Myocyte (in vitro differentiated cells): ENCODE data around the gene RNF208. TPM values are rescaled to one million over a fixed set of nuclear protein-coding genes. Genes with fewer than 3 reads are reported as not detected.

Source experiments
- DNase-seq: peaks from one replicate; pipeline ENCODE4 v3.0.0-alpha.2; 2012; ENCODE audit warnings: low read depth
- total RNA-seq: library from RNA; depleted of rRNA; stranded (reverse); fragments of >200 nt; gene quantifications from 2 replicates; pipeline ENCODE4 v1.2.3, GENCODE V29; 2014

The RNF208 gene
- total RNA-seq, 1 donor from 2014 or later = 0.21 TPM

DNA sequence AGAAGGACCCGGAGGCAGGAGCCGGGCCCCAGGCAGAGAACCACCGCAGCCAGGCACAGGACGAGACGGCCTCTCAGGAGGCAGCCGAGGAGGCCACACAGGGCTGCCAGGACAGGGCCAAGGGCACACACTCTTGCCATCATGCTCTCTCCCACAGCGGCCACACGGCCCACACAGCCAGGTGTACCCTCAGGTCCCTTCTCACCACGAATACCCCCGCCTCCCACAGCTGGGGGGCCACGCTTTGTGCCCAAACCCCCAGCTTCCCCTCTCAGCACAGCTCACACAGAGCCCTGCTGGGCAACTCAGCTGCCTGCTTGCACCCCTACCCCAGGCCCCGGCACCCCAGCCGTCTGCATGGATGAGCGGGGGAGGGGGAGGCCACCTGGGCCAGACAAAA, 28.3 kb downstream of the RNF208 start:
- no peak for DNase-seq

DNA sequence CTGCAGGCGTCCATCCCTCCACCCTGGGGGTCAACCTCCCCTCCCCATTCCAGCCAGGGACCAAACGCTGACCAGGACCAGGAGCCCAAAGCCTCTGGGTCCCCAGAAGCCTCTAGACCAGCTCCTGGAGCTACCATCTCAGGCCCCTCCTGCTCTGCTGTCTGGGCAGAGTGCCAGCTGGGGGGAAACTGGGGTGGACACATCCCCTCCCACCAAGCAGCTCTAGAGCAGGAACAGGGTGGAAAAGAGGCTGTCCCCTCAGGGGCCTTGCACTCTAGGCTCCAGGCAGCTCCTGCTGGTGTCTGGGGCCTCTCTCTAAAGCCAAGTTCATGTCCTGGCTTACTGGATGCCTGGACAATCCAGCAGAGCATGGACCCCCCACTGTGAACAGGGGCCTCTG, 29.2 kb downstream of the RNF208 start:
- DNase-seq = no peak

DNA sequence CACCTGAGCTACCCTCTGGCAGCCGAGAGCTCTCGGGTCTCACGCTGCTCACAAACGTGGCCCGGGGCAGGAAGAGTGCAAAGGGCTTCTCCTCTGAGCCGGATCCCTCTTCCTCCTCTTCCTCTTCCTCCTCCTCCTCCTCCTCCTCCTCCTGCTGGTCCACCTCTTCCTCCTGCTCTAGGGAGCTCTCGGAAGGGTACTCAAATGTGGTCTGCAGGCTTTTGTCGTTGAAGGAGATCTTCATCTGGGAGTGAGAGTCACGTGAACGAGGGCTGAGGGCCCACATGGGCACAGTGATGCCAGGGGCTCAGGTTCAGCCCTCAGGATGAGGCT, 29.6 kb downstream of the RNF208 start:
- DNase-seq = no peak

DNA sequence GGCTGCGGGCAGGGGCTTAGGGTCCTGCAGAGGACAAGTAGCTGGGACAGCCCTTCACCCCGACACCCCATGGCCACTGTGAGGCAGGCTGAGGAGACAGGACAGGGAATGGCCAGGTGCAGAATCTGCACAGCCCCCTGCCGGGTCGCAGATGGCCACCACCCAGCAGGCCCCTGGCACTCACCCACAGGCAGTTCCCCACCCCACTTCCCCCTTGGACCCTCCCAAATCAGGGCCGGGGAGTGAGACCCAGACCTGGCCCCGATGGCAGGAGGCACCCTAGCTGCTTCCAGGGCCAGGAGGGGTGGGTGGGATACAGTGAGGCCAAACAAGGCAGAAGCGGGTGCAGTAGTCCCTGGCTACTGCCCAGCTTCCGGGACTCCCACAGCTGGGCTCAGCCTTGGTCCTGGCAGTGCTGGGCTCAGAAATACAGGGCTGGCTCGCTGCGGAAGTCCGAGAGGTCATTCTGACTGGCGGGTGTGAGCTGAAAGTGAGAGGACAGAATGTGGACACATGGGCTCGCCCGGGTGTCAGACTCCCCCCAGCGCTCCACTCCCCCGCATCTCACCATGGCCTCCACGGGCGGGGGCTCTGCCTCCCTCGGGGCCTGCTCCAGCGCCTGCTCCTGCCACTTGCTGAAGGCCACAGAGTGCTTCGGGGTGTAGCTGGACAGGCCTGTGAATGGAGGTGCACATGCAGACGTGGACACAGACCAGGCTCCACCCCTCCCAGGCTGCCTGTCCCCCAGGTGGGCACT, 30.2 kb downstream of the RNF208 start:
- no peak for DNase-seq

DNA sequence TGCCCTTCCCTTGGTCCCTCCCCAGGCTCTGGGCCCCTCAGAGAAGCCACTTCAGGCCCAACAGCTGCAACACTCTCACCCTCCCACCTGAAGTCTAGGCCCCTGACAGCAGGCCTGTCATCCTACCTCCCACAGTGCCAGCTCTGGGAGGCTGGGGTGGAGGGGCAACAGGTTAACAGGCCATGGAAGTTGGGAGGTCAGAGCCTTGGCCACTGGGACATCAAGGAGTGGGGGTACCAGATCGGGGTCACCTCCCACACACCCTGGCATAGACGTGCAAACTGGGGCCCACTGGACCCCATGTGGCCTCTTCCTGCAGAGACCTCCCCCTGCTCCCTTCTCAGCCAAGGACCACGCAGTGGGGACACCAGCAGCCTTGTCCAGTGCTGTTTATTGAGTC, 30.8 kb downstream of the RNF208 start:
- no peak for DNase-seq

DNA sequence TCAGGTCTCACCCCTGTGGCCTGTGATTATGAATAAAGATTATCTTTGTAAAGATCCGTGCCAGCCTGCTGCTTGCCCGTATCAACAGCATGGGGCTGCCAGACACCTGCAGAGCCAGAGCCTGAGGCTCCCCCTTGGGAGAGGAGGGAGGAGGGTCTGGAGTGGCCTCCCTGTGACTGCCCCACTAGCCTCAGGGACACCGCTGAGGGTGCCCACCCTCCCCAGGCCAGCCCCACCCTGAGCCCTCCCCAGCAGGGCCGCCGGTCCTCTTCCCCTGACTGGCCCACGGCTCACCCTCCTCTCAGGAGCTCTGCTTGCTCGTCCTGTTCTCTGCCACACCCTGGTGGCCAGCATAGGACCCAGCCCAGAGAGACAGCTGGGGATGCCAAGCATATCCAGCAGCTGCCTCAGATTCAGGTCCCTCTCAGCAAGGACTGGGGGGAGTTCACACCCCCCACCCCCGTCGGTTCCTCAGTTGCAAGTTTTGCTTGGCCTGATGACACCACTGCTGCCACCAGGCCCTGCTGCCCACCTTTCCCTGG, 31.7 kb downstream of the RNF208 start:
- DNase-seq = peak; percentile 85

DNA sequence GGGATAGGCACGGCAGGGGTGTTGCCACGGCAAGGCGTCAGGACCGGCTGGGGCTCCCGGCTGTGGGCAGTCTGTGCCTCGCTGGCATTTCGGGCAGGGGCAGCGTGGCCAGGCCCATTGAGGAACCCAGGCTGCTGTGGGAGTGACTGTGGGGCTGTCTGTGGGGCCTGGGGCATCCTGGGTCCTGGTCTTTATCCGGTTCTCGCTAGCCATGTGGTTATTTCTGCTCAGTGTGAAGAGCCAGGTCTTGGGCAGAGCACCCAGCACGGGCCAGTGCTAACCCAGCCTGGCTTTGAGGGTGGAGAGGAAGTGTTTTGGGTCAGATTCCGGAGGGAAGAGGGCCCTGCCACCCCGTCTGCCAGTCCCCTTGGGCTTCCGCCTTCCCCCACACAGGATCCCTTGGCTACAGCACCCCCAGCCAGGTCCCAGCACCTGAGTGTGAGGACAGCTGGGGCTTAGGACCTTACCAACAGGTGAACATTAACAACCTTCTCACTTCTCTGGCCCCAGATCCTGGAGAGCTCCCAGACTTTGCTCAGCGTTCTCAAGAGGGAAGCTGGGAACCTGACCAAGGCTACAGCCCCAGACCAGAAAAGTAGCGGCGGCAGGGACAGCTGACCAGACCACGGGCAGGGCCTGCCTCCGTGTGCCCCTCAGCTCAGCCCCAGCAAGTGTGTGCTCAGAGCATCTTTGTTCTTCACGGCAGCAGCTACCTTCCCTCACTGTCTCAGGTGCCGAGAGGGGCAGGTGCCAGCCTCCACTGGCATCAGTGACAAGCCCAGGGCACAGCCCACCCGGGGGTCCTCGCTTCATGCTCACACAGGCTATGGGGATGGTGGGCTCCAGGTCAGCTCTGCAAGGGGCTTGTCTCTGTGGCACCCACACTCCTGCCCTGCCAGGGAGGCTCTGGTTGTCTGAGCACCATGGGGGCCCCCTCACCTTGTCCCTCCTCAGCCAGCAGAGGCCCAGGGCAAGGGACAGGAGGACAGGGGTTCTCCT, 32.4 kb downstream of the RNF208 start:
- peak; percentile 78 for DNase-seq

DNA sequence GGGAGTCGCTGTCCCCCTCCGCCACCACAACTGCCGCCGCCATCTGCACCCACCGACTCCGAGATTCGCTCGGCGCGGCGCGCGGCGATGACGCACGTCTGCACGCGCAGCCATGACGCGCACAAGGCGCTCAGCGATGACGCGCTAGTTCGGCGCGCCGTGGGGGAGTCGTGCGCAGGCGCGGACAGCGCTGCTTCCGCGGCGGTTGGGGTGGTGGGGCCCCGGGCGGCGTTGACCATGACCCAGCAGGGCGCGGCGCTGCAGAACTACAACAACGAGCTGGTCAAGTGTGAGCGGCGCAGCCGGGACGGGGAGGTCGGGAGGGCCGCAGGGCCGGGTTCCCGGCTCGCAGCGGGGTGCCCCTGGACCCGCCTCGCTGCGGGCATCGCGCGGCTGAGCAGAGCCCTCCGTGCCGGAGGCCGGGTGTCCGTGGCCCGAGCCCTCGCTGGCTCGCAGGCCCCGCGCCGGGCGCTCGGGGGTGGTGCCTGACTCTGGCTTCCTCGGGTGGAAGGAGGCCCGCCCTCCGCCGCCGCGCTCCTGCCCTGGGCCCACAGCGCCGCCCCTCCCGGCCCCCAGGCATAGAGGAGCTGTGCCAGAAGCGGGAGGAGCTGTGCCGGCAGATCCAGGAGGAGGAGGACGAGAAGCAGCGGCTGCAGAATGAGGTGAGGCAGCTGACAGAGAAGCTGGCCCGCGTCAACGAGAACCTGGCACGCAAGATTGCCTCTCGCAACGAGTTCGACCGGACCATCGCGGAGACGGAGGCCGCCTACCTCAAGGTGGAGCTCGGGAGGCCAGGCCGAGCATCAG, 33.3 kb downstream of the RNF208 start, which contains the start of the genes ANAPC2 and SSNA1:
TSS of gene ANAPC2 (minus strand) at position 71 of the 807 bp plus-strand sequence. CDS start at position 43, 28 bp downstream.
TSS of gene SSNA1 (plus strand) at position 187 of the 807 bp plus-strand sequence. CDS start at position 238, 51 bp downstream.
- peak; percentile 94 for DNase-seq

DNA sequence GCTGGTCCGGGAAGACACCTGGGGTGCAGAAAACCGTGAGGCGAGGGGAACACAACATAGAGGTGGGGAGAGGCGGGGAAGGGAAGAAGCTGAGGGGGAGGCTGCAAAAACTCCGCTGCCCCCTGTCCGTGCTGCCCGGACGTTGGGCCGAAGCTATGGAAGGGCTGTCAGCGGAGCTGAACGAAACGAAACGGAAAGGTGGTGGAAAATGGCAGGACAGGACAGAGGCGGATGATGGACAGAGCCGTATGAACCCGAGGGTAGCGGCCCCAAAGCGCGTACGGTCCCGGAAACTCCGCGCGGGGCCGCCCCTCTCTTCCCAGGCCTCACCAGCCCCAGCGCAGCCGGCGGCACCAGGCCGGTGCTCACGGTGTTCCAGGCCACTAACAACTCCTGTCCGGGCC, 34.0 kb downstream of the RNF208 start:
- no peak for DNase-seq

DNA sequence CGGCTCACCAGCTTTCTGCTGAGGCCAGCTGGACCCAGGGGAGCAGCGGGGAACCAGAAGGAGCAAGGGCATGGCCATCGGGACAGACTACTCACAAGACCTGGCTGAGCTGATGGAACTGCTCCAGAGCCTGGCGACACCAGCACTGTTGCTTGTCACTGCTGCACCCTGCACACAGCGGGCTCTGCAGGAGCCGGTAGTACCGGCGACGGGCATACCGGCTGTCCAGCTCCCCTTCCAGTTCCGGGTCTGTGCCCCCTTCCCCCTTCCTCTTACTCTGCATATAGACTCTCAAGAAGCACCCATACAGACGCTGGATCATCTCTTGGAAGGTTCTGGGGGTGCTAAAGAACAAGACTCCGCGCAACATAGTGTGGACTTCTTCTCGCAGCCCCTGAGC, 34.7 kb downstream of the RNF208 start:
- DNase-seq = no peak

DNA sequence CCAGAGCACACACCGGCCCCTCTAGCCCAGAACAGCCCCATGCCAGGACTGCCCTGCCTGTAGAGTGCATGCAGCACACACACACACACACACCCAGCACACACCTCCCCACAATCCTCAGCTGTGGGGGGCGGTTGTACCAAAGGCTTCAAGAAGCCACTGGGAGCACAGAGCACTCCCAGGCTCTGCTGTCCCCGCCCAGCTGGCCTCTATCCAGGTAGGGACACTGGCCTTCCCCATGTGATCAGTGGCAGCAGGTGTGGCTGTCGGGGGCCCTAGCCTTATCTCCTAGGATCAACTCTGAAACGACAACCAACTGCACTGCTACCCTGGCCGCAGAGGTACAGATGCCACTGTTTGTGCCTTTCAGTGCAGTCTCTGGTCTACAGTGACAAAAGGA, 35.7 kb downstream of the RNF208 start:
- peak; percentile 32 for DNase-seq

DNA sequence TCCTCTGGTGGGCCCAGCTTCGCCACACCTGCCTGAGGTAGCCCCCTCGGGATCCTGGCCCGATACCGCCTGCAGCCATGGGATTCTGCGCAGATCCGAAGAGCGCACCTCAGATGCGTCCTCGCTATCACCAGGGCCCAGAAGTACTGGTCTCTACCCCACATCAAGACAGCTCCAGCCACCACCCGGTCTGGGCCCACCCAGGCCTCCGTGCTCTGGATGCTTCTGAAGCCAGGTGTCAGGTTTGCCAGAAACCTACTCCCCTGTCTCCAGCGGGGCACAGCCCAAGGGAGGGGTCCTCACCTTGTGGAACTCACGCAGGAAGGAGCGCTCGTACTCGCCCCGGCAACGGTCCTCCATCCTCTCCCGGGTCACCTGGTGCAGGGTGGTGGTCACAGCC, 36.1 kb downstream of the RNF208 start:
- no peak for DNase-seq

DNA sequence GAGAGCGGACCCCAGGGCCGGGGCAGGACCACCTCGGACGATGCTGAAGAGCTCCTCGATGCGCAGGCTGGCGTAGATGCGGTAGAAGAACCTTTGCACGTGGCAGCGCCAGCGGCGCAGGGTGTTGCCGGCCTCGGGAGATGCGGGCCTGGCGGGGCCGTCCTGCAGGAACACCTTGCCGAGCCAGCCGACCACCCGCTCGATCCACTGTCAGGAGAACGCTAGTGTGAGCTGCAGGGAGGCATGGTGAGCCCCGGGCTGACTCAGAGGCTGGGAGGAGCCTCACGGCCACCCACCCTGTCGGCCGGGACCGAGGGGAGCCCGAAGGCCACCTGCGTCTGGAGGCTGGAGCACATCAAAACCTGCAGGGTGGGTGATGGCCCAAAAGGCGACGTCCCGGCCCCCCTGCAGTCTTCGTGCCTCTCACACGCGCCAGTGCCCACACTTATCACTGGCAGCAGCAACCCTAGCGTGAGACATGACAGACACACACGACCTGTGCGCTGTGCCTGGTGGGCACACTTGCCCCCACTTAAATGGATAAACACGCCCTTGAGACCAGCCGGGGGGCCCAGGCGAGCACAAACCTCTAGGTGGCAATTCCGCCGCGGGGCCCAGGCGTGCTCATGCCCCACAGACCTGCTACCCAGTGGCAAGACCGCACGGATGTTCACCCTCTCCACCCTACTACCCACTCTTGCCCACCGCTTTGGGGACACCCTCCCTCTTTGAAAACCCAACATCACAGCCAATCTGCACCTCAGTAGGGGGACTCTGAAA, 37.0 kb downstream of the RNF208 start:
- DNase-seq = no peak

DNA sequence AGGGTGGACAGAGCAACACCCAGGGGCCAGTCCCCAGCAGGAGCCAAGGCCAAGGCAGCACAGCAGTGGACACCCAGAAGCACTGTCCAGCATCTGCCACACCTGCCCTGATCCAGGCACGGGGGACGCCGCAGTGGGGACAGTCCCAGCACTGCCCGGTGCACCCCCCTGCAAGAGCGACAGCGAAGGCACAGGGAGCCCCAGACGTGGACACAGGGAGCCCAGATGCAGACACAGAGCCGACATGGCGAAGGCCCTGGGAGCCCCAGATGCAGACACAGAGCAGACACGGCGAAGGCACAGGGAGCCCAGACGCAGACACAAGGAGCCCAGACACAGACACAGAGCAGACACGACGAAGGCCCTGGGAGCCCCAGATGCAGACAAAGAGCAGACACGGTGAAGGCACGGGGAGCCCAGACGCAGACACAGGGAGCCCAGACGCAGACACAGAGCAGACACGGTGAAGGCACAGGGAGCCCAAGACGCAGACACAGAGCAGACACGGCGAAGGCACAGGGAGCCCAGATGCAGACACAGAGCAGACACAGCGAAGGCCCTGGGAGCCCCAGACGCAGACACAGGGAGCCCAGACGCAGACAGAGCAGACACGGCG, 38.0 kb downstream of the RNF208 start:
- no peak for DNase-seq

DNA sequence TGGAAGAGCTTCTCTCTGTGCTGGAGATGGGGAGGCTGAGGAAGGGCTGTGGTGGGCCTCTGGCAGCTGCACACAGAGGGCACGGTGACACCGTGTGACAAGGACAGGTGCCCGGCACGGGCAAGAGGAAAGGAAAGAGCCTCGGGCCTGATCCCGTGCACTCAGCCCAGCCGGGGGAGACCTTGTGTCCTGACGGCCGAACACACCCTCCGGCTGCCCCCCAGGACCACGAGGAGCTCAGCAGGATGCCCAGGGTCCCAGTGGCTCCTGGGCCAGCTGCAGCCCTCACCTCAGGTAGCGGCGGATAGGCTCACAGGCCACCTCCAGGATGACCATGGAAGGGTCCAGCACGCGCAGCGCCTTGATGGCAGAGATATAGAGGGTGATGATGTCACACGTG, 39.2 kb downstream of the RNF208 start:
- no peak for DNase-seq

DNA sequence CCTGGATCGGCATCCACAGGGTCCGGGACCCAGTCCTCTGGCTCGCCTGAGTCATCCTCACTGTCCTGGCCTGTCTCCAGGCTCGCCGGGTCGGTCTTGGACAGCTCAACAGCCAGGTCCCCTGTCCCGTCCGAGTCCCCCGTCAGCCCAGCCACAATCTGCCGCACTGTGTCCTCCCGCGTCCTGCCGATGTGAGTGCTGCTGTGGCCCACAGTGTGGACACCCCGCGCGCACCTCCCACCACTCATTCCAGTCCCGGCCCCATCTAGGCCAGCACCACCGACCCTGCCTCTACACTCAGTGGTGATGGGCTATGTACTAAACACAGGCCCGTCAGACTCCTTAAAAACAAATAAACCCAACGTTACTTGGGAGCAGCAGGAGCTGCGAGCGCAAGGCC, 40.4 kb downstream of the RNF208 start:
- DNase-seq = no peak

DNA sequence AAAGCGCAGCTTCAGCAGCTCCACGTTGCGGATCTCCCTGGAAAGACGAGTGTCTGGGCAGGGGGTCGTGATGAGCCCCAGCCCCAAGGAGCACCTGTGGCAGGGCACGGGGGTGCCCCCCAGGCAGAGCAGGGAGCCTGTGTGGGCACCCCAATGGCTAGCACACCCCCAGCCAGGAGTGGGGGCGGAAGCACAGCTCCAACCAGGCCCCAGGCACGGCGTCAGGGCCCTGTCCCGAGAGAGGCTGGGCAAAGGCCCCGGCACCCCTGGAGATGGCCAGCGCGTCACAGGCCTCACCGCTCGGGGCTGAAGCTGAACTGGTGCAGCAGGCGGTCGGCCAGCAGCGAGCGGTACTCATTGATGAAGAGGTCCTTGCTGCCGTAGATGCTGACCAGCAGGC, 41.5 kb downstream of the RNF208 start:
- no peak for DNase-seq

DNA sequence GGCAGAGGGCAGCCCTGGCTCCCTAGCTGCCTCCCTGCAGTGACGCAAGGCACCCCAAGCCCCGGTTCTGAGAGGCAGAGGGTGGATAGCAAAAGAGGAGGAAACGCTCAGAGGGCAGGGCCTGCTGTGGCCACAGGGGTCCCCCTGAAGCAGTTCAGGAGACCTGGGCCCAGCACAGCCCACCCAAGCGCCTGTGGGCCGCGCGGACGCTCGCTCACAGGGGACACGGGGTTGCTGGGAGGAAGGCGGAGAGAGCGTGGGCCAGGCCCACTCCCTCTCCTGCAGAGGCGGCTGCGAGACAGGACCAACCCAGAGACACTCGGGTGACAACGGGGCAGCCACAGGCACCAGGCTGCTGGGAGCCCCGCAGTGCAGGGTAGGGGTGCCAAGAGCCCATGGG, 42.3 kb downstream of the RNF208 start:
- DNase-seq = no peak

DNA sequence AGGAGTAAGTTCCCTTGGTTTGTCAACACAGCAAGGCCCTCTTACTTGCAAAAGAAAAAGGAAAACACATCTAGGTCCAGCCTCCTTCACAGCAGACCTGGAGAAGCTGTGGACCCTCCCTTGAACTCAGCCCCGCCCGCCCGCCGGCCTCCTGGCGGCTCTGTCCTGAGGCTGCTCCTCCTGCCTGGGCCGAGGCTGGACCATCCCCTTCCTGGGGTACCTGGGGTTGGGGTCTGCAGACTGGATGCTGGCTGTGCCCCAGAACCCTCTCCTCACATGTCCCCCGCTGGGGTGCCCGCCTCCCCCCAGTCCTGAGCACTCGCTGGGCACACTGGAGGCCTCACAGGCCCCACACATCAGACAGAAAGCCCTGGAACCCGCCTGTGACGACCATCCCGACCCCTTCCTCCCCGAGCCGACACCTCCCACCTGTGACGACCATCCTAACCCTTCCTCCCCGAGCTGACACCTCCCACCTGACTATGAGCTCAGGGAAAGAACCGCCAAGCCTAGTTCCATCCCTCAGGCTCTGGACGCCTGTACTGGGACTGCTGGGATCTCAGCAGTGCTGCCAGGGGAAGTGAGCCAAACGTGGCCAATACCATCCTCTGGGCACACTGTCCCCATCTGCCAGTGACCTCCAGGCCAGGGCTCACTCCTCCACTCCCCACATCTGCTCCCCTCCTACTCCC, 43.0 kb downstream of the RNF208 start:
- DNase-seq = no peak
